Caki2 (cell line): ENCODE data around the gene HES3. TPM values are rescaled to one million over a fixed set of nuclear protein-coding genes. Genes with fewer than 3 reads are reported as not detected.

Source experiments
- DNase-seq: peaks from one replicate; pipeline ENCODE4 v3.0.0-alpha.2; 2015; ENCODE audit warnings: low read depth
- in situ Hi-C: cut with HindIII; loops from 2 replicates; pipeline ENCODE4 v1.10.0; 2016; ENCODE audit warnings: low sequenced_read_pairs, low pct_unique_long_range_greater_than_20kb, mixed read lengths
- total RNA-seq: library from RNA; depleted of rRNA; stranded (reverse); fragments of >200 nt; shearing (Covaris generic); gene quantifications from 2 replicates; pipeline ENCODE4 v1.2.3, GENCODE V29; 2014; ENCODE audit warnings: low replicate concordance

The HES3 gene
- total RNA-seq, 1 experiment from 2014 or later = not detected

DNA sequence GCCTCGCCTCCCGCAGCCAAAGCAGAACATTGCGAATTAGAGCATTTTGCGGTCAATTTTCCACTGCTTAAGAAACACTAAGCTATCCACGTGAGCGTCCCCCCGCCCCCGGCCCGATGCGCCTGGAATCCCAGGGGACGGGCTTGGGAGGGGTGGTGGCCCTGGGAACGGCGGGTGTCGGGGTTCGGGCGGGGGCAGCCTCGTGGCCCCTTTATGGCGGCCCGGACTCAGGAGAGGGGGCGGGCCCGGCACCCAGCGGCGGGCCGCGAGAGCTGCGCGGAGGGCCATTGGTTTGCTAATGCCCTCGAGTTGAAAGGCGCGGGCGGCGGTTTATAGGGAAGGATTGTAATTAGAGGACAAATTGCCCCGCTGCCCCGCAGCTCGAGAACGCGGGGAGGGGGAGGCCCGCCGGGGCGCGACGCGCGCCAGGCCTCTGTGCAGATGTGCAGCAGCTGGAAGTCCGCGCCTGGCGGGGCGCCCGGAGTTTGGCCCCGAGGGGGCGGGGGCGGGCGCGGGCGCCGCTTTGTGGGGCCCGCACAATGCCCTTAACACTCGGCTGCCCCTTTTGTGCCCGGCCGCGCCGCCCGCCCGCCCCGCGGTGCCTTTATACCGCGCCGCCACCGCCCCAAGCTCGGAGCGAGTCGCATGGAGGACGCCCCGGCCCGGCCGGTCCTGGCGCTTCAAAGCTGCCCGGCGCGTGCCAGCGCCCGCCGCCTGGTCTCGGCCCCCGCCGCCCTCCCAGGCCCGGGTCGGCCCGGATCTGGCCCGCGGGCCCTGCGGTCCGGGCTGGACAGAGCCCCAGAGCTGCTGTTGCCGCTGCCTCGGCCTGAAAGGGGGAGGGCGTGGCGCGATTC is 1.9 kb upstream of the HES3 start:
- in situ Hi-C loops = no loop called here
- no peak for DNase-seq

DNA sequence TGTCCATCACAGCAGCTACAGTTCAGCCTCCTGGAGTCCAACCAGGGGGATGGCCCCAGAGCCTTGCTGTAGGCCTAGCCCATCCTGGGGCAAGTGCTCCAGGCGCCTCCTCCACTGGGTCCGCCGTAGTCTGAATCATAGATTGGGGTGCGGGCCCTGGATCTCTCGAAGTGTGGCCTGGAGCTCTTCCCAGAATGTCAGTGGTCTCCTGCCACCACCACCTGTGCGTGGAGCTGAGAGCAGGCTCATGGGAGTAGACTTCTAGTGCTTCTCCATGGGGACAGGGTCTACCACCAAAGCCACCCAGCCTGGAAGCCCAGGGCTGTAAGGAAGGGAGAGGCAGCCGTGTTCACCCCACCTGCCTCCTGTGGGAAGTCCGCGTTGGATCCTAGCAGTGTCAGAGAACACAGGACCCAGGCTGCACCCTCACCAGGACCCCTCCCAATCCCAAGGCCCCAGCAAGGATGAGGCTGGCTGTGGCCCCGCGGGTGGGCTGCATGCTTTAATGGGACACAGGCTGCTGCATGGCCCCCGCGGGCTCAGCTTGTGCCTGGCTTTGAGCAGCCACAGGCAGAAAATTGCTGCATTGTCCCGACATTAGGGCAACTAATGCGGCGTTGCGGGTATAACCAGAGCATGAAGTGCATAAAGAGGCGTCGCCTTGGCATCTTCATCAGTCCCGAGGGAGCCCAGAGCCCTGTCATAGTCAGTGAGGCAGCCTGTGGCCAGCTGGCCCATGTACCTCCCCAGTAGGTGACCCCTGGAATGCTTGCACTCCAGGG is 735 bp upstream of the HES3 start:
- in situ Hi-C loops = no loop called here

DNA sequence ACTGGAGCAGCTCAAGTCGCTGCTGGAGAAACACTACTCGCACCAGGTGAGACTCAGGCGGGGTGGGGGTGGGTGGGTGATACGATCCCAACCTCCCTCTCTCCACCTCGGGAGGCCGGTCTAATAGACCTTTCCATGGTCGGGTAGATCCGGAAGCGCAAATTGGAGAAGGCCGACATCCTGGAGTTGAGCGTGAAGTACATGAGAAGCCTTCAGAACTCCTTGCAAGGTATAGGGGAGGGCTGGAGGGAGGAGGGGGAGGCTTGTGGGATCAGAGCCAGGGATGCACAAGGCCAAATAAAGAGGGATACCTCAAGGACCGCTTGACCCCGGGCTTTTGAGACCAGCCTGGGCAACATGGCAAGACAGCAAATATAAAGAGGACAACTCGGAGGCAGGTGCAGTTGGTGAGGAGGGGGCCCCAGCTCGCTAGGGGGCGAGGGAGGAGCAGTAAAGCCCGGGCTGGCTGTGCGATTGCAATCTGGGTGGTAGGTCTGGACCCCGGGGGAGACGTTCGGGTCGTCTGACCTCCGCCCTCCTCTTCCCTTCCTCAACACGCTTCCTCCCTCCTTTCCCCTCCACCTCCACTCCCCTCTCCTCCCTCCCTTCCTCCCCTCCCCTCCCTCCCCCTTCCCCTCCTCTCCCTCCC is 546 bp downstream of the HES3 start:
- in situ Hi-C loops = no loop called here
- no peak for DNase-seq

More for the DNA sequence above, 735 bp upstream of the HES3 start:
- DNase-seq = no peak

DNA sequence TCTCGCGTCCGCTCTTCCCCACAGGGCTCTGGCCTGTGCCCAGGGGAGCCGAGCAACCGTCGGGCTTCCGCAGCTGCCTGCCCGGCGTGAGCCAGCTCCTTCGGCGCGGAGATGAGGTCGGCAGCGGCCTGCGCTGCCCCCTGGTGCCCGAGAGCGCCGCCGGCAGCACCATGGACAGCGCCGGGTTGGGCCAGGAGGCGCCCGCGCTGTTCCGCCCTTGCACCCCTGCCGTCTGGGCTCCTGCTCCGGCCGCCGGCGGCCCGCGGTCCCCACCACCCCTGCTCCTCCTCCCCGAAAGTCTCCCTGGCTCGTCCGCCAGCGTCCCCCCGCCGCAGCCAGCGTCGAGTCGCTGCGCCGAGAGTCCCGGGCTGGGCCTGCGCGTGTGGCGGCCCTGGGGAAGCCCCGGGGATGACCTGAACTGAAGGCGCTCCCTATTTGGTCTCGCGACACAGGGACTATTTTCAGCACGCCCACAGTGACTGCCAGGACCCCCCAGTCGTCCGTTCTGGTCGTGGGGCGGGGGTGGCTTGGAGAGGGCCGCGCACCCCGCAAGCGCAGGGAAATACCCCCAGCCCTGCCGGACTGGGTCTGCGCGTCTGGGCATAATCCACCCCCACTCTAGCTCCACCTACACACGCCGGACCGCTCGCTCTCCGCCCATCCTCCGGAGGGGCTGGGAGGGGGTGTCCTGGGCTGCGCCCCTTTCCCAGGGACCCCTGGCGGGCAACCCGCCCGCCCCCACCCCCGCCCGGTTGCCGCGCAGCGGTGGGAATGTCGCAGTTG is 1.3 kb downstream of the HES3 start:
- DNase-seq = peak; percentile 83
- in situ Hi-C loops = no loop called here

DNA sequence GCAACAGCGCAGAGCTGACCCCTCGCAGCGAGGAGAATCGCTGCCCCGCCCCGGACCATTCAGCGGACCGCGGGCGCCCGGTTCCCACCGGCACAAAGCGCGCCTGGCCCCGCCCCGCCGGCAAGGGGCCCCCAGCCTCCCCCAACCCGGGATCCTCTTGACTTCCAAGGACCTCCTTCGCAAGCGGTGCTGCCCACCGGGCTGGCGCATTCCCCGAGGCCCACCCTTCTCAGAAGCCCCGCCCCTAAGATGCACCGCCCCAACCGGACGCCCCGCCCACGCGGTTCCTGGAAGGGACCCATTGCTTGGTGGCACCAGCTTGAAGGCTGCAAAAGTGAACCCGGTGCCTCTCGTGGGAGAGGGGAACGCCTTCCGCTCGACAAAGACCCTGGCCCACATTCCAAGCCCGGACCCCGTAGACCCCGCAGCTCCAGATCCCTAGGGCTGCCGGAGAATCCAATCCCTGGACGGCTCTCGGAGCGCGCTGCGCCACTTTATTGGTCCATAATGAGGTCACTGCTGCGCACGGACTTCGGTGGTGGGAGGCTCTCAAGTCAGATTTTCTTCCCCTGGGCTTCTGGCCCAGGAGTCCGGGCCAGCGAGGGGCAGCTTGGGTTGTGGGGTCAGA is 2.0 kb downstream of the HES3 start:
- no peak for DNase-seq
- in situ Hi-C loops = no loop called here

DNA sequence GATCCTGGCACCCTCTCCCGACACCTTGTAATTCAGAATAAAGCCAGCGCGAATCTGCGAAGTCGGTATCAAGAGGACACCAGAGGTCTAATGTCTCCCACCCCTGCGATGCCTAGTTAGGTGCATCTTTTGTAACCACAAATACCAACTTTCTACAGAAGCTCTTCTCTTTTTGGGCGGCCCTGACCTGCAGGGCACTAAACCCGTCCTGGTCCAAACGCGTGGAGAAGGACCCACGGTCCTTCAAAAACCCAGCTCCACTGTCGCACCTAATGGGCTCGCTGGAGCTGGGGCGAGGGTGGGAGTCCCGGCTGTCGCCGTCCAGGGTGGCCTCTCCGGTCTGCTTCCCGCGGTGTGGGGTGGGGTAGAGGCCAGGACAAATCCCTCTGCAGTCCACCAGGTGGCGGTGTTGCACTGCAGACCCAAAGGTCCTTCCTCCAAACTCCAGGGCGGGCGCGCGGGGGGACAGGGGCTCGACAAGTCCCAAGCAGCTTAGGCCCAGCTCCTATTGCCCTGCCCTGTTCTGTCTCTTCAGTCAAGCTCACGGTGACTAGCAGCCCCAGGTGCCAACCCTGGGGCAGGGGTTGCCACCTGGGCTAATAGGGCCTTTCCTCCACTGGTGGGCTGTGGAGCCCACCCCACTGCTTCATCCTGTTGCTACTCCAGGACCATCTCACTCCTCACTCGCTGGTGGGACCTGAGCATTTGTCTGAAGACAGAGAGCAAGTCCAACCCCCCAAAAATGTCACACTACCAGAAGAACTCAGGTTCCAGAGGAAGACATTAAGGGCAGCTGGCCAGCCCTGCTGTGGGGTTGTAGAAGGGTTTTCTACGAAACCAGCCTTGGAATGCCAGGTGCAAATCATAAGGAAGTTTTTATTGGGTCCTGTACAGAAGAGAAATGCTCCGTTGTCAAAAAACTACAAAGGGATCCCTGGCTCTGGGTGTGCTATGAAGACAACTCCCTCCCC is 2.8 kb downstream of the HES3 start:
- in situ Hi-C loops = no loop called here
- DNase-seq = peak; percentile 52

DNA sequence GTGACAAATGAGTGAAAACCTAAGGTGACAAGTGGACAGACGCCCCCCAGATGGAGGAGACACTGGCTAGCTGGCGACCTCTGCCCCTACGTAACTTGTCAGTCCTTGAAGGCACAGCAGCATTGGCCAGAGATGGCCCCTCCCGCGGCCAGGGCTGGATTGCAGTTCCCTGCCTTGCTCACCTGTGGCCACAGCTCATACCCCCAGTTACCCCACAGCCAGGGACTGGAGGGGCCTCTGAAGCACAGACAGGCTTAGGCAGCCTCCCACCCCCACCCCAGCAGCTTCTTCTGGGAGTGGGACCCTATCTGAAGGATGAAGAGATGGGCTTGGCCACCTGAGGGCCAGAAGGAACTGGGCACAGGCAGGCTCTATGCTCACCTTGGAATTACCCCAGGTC is 3.7 kb downstream of the HES3 start:
- DNase-seq = no peak
- in situ Hi-C loops = no loop called here

DNA sequence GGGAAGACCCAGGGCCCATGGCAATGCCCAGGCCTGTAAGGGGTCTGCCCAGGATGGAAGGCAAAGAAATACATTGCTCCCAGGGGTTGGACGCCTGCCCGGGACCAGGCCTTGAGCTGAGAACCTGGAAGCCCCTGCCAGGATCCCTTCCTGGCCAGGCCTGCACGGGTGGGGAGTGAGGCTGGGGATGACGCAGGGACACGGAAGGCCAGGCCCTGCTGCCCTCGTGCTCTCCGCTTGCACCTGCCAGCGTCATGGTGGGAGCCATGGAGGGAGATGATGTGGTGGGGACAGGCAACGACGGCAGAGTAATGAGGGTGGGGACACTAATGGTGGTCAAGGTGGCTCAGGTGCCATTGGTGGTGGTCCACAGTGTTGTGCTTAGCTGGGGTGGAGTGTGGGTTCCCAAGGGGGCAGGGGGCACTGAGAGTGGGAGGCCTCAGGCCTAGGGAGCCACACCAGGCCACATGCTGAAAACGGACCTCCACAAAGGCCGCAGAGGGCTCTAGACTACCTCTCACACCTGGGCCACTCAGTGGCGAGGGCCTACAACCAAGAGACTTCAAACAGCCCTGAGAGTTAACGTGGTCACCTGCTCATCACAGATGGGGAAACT is 4.3 kb downstream of the HES3 start:
- no peak for DNase-seq
- in situ Hi-C loops = no loop called here

DNA sequence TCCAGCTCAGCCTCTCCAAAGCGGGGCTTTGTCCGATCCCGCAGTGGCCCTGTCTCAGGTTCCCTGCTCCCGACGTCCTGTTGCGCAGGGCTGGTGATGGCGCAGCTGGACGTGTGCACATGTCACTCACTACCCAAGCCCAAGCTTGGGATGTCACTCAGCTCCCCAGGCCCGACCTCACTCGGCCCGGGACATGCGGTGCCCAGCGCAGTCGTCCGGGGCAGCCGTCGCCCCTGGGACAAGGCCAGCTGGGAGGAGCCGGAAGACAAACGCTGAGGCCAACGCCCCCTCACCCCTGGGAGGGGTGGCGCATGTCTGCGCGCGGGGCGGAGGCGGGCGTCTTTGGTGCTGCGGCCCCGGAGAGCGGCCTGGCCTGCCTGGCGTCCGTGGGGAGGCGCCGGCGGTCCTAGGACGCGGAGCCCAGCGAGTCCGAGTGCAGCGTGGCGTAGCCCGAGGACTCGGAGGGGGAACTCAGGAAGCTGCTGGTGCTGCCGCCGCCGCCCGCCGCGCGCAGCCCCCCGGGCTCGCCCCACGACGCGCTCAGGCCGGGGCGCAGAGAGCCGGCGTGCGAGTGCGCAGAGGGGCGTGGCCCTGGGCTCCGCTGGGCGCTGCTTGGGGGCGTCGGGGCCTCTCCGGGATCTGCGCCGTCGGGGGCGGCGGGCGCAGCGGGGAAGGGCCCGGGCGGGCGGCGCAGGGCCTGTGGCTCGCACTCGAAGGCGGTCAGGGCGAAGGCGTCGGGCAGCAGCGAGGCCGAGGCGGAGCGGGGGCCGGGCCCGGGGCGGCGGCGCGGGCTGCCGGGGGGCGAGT is 5.2 kb downstream of the HES3 start:
- in situ Hi-C loops = no loop called here
- DNase-seq = no peak

DNA sequence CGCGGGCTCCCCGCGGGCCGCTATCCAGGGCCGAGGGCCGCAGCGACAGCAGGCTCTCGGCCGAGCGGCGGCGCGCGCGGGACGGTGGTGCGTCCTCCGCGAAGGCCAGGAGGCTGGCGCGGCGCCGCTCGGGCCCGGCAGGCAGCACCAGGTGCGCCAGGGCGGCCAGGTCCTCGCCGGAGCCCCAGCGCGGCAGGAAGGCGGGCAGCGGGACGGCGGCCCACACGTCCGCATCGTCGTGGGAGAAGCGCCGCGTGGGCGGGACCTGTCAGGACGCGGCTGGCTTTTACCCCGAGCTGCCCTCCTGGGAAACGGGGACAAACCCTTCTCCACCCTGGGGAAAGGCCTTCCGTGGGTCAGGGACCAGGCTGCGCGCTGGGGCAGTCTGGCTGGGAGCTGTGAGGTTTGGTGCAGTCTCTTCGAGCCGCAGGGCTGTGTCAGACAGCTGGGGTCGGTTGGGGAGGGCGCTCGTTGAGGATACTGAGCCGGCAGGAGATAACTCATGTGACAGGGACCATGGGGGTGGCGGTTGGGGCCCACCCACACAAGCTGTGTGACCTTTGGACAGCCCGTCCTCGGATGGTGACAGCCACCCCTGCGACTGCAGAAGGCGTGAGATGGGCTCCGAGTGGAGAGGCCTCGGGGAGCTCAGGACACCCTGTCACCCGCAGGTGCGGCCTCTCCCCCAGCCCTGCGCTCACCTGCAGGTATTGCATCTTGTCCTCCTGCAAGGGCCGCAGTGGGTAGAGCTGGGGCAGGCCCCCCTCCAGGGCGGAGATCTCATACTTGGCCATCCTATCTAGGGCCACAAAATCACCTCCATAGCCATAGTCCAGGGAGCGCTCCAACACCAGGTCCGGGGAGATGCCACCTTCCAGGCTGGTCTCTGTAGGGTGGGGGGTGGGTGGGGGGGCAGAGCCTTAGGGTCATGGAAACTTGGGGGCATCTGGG is 6.0 kb downstream of the HES3 start:
- in situ Hi-C loops = no loop called here
- DNase-seq = no peak

DNA sequence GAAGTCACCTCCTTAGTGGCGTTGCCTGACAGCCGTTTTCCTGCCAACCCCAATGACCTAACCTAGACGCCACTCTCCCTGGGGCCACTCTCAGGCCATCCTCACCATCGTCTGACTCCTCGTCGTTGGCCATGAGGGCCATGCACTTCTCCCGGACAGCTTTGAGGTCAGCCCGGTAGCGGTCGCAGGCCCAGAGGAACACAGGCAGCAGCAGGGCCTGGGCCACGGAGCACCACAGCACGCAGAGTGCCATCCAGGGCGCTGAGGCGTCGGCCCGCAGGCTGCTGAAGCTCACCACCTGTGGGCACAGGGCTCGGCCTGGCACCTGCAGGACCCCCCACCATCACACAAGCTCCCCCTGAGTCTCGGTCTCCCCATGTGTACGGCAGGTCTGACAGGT is 7.3 kb downstream of the HES3 start:
- in situ Hi-C loops = no loop called here
- no peak for DNase-seq

DNA sequence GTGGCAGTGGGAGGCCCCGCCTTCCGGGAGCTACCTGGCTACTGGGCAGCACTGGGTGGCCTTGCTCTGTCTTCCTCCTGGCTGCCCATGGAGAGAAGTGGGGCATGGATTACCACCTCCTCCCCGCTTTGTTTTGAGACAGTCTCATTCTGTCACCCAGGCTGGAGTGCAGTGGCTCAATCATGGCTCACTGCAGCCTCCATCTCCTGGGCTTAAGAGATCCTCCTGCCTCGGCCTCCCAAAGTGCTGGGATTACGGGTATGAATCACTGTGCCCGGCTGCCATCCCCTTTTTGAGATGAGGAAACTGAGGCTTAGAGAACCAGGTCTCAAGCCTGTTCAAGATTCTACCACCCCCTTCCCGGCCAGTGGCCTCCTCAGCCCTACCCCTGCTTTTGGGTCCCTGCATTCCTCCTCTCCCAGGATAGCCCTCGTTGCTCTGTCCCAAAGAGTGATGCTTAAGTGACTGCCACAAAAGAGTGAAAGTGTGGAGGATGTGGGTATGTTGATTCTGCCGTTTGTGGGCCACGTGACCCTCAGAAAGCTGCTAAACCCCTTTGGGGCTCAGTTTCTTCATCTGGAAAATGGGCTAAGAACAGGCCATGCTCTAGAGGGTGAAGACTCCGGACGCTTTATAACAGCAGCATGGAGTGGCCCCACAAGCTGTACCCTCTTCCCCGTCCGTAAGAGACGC is 7.8 kb downstream of the HES3 start:
- no peak for DNase-seq
- in situ Hi-C loops = no loop called here

DNA sequence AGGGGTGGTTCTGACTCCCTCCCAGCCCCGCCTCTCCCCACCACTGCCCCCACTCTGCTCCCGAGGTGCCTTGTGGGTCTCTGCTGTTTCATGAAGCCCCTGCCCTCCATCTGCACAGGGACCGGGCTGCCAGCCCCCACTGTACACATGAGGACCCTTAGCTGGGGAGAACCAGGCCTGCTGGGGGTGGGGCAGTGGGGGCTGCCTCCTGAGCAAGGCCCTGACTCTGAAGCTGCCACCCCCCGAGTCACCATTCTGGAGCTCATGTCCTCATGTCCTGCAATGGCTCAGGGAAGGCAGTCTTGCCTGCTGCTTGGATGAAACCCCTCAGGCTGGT is 8.4 kb downstream of the HES3 start:
- in situ Hi-C loops = no loop called here
- no peak for DNase-seq

DNA sequence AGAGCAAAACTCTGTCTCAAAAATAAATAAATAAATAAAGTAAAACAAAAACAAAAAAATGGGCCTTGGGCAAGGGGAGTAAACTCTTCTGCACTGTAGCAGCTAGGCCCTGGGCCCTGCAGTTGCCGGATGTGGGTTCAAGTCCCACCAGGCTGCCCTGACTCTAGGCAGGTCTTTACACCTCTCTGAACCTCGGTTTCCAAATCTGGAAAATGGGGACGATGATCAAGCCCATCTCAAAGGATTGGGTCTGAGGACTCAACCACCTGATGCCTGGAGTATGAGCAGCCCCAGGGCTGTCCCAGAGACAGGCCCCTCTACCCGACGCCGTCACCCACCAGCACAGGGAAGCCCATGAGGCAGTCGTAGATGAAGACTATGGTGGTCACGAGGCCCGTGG is 9.4 kb downstream of the HES3 start:
- in situ Hi-C loops = no loop called here
- no peak for DNase-seq
